Stimulated activated effector memory CD8-positive, alpha-beta T cell treated with anti-CD3 and anti-CD28 coated beads, Interleukin-12 subunit alpha, Interleukin-12 subunit beta, amount 100 ng/mL, for 72 hours (primary cell): Measurements from ENCODE around the gene UBTD2.
"Not testable (repeated sequence)": the region's sequence is repeated elsewhere in the genome, so short reads cannot be mapped to it uniquely, and the experiment has no call there.

ENCODE experiments used
- ATAC-seq: fragments of 150-1000 bp; cut with Tn5 transposase; 2 replicates; pipeline ENCODE4 v1.10.0; 2021
- DNase-seq, 2 donors: peaks; one replicate each; pipeline ENCODE4 v3.0.0; 2021 to 2022; ENCODE audit warnings: low spot score in 2 of 2
- H3K27ac Mint-ChIP-seq: one replicate; pipeline ENCODE4 v1.8.0; 2022; ENCODE audit warnings: mild to moderate bottlenecking, mixed read lengths
- H3K36me3 Mint-ChIP-seq: one replicate; pipeline ENCODE4 v1.8.0; 2022; ENCODE audit warnings: mild to moderate bottlenecking, mixed read lengths
- H3K4me1 Mint-ChIP-seq: one replicate; pipeline ENCODE4 v1.8.0; 2022; ENCODE audit warnings: mixed read lengths
- H3K4me3 Mint-ChIP-seq: one replicate; pipeline ENCODE4 v1.8.0; 2022; ENCODE audit warnings: mild to moderate bottlenecking, mixed read lengths
- H3K9me3 Mint-ChIP-seq: one replicate; pipeline ENCODE4 v1.8.0; 2022; ENCODE audit warnings: mixed read lengths

The UBTD2 gene

GRCh38 chr5:172235827-172236736 lies 47.5 kb downstream of the UBTD2 start:
- Mint-ChIP-seq H3K4me1 (peaks cover 38% of the 10 kb centered on the region), H3K4me3 (no peak overlapping the region), H3K36me3 (peaks cover 33% of the 10 kb centered on the region), H3K9me3 (no peaks in the 10 kb centered on the region), H3K27ac (no peak overlapping the region)
- ATAC-seq: no peak
- no peak for DNase-seq

- ATAC-seq: no peak
- no peak for DNase-seq
- H3K4me3 Mint-ChIP-seq: no peak overlapping the region
Measured at GRCh38 chr5:172235132-172235780, 48.3 kb downstream of the UBTD2 start.

GRCh38 chr5:172234031-172234430 lies 49.5 kb downstream of the UBTD2 start:
- peaks cover 49% of the 10 kb centered on the region for H3K36me3 Mint-ChIP-seq
- DNase-seq: no peak
- no peaks in the 10 kb centered on the region for H3K9me3 Mint-ChIP-seq
- H3K4me3 Mint-ChIP-seq: no peak overlapping the region
- H3K4me1 Mint-ChIP-seq: peaks cover 37% of the 10 kb centered on the region
- H3K27ac Mint-ChIP-seq: no peak overlapping the region
- no peak for ATAC-seq

More at GRCh38 chr5:172235132-172235780, 48.3 kb downstream of the UBTD2 start:
- Mint-ChIP-seq H3K4me1 (peaks cover 38% of the 10 kb centered on the region), H3K9me3 (no peaks in the 10 kb centered on the region), H3K36me3 (peaks cover 42% of the 10 kb centered on the region), H3K27ac (no peak overlapping the region)

- ATAC-seq (peak; percentile 80), DNase-seq (no peak)
- Mint-ChIP-seq H3K9me3 (no peaks in the 10 kb centered on the region), H3K27ac (no peak overlapping the region), H3K4me1 (peaks cover 15% of the 10 kb centered on the region), H3K4me3 (no peak overlapping the region), H3K36me3 (peaks cover 56% of the 10 kb centered on the region)
Measured at GRCh38 chr5:172229904-172230303, 53.7 kb downstream of the UBTD2 start.

- Mint-ChIP-seq H3K27ac (peak overlapping the region; percentile 86), H3K4me1 (peaks cover 38% of the 10 kb centered on the region), H3K4me3 (peak overlapping the region; percentile 0), H3K36me3 (peaks cover 19% of the 10 kb centered on the region), H3K9me3 (no peaks in the 10 kb centered on the region)
- no peak for DNase-seq
- no peak for ATAC-seq
Measured at GRCh38 chr5:172224996-172225395, 58.6 kb downstream of the UBTD2 start.

GRCh38 chr5:172223901-172224873 lies 59.4 kb downstream of the UBTD2 start:
- H3K9me3 Mint-ChIP-seq: no peaks in the 10 kb centered on the region
- peak overlapping the region; percentile 86 for H3K27ac Mint-ChIP-seq
- ATAC-seq (peak; percentile 94), DNase-seq (peak; percentile 21 to 77)
- H3K4me1 Mint-ChIP-seq: peaks cover 38% of the 10 kb centered on the region
- H3K36me3 Mint-ChIP-seq: peaks cover 14% of the 10 kb centered on the region
- peak overlapping the region; percentile 0 for H3K4me3 Mint-ChIP-seq

GRCh38 chr5:172219296-172219695 lies 64.3 kb downstream of the UBTD2 start:
- Mint-ChIP-seq H3K27ac (no peak overlapping the region), H3K4me3 (no peak overlapping the region), H3K4me1 (peaks cover 20% of the 10 kb centered on the region), H3K36me3 (peaks cover 13% of the 10 kb centered on the region), H3K9me3 (no peaks in the 10 kb centered on the region)
- DNase-seq (no peak), ATAC-seq (no peak)

- Mint-ChIP-seq H3K9me3 (no peaks in the 10 kb centered on the region), H3K36me3 (peaks cover 24% of the 10 kb centered on the region), H3K4me1 (no peaks in the 10 kb centered on the region), H3K27ac (no peak overlapping the region), H3K4me3 (no peak overlapping the region)
- DNase-seq (no peak), ATAC-seq (no peak)
Measured at GRCh38 chr5:172216345-172216744, 67.2 kb downstream of the UBTD2 start.

- peaks cover 31% of the 10 kb centered on the region for H3K36me3 Mint-ChIP-seq
- H3K4me1 Mint-ChIP-seq: no peaks in the 10 kb centered on the region
- ATAC-seq (no peak), DNase-seq (no peak)
- H3K9me3 Mint-ChIP-seq: no peaks in the 10 kb centered on the region
- no peak overlapping the region for H3K27ac Mint-ChIP-seq
- H3K4me3 Mint-ChIP-seq: no peak overlapping the region
Measured at GRCh38 chr5:172213126-172213525, 70.4 kb downstream of the UBTD2 start.

GRCh38 chr5:172211676-172212075 lies 71.9 kb downstream of the UBTD2 start:
- Mint-ChIP-seq H3K4me1 (no peaks in the 10 kb centered on the region), H3K4me3 (no peak overlapping the region), H3K9me3 (no peaks in the 10 kb centered on the region), H3K36me3 (peaks cover 26% of the 10 kb centered on the region), H3K27ac (no peak overlapping the region)
- DNase-seq (no peak), ATAC-seq (no peak)

GRCh38 chr5:172209714-172210113 lies 73.8 kb downstream of the UBTD2 start:
- ATAC-seq: no peak
- Mint-ChIP-seq H3K4me3 (no peak overlapping the region), H3K9me3 (no peaks in the 10 kb centered on the region), H3K27ac (no peak overlapping the region), H3K4me1 (no peaks in the 10 kb centered on the region), H3K36me3 (peaks cover 19% of the 10 kb centered on the region)
- no peak for DNase-seq

- Mint-ChIP-seq H3K4me3 (no peak overlapping the region), H3K9me3 (no peaks in the 10 kb centered on the region), H3K4me1 (no peaks in the 10 kb centered on the region), H3K36me3 (peaks cover 18% of the 10 kb centered on the region), H3K27ac (no peak overlapping the region)
- ATAC-seq (no peak), DNase-seq (no peak)
Measured at GRCh38 chr5:172207511-172207910, 76.1 kb downstream of the UBTD2 start.

GRCh38 chr5:172205984-172206383 lies 77.6 kb downstream of the UBTD2 start:
- H3K9me3 Mint-ChIP-seq, ATAC-seq, H3K36me3 Mint-ChIP-seq, H3K4me3 Mint-ChIP-seq, H3K27ac Mint-ChIP-seq, DNase-seq, H3K4me1 Mint-ChIP-seq: not testable (repeated sequence)

GRCh38 chr5:172200476-172200875 lies 83.1 kb downstream of the UBTD2 start:
- no peaks in the 10 kb centered on the region for H3K4me1 Mint-ChIP-seq
- ATAC-seq (no peak), DNase-seq (no peak)
- H3K9me3 Mint-ChIP-seq: no peaks in the 10 kb centered on the region
- no peaks in the 10 kb centered on the region for H3K36me3 Mint-ChIP-seq
- H3K4me3 Mint-ChIP-seq: no peak overlapping the region
- H3K27ac Mint-ChIP-seq: no peak overlapping the region

GRCh38 chr5:172199446-172199845 lies 84.1 kb downstream of the UBTD2 start:
- DNase-seq: no peak
- no peak for ATAC-seq
- Mint-ChIP-seq H3K4me1 (no peaks in the 10 kb centered on the region), H3K27ac (no peak overlapping the region), H3K9me3 (no peaks in the 10 kb centered on the region), H3K36me3 (no peaks in the 10 kb centered on the region), H3K4me3 (no peak overlapping the region)
